ENCODE measurements around the gene SNRNP200. TPM values are rescaled to one million over a fixed set of nuclear protein-coding genes. Genes with fewer than 3 reads are reported as not detected.
A peak's percentile ranks its signal among the peaks of the same experiment; 100 is the strongest.
"Not testable (repeated sequence)": the region's sequence is repeated elsewhere in the genome, so short reads cannot be mapped to it uniquely, and the experiment has no call there.

Gene SNRNP200
- total RNA-seq, 1 experiment from 2014 or later: 115 TPM

- no peaks in the 10 kb centered on the region for H3K27me3 Mint-ChIP-seq (ENCODE audit: insufficient read depth, unreplicated experiment)
- no TSS peak for BruUV-seq (replicated peaks)
- no peak for TF ChIP-seq CTCF (IDR thresholded peaks at IDR 0.05; ENCODE audit: unreplicated experiment)
- H3K27ac Mint-ChIP-seq (ENCODE audit: low read depth, unreplicated experiment): no peak overlapping the region
- CTCF ChIA-PET: interaction anchor here (0.8 to 1.0 kb wide), 2 partner anchors 35 to 811 kb away, joined by 3 to 4 read pairs; partner anchors contain the start of gene ANKRD36
- H3K4me1 Mint-ChIP-seq (ENCODE audit: insufficient read depth, unreplicated experiment): peaks cover 25% of the 10 kb centered on the region
- no peak overlapping the region for H3K4me3 Mint-ChIP-seq (ENCODE audit: unreplicated experiment)
- H3K9me3 Mint-ChIP-seq (ENCODE audit: unreplicated experiment): no peaks in the 10 kb centered on the region
- POLR2A ChIA-PET: interaction anchor here (1.3 kb wide), 1 partner anchor 9 kb away, joined by 3 read pairs; no protein-coding TSS in a partner anchor
- H3K36me3 Mint-ChIP-seq (ENCODE audit: insufficient read depth, unreplicated experiment): peaks cover 89% of the 10 kb centered on the region
- DNase-seq (ENCODE audit: unreplicated experiment): no peak
- intact Hi-C loops (cut with micrococcal nuclease): no loop called here
Measured at GRCh38 chr2:96301865-96302264, 3.5 kb downstream of the SNRNP200 start.

GRCh38 chr2:96296925-96297324, 8.4 kb downstream of the SNRNP200 start:
- TF ChIP-seq CTCF (IDR thresholded peaks at IDR 0.05; ENCODE audit: unreplicated experiment): no peak
- intact Hi-C loops (cut with micrococcal nuclease): no loop called here
- no TSS peak for BruUV-seq (replicated peaks)
- no peaks in the 10 kb centered on the region for H3K4me1 Mint-ChIP-seq (ENCODE audit: insufficient read depth, unreplicated experiment)
- H3K9me3 Mint-ChIP-seq (ENCODE audit: unreplicated experiment): no peaks in the 10 kb centered on the region
- DNase-seq (ENCODE audit: unreplicated experiment): no peak
- H3K36me3 Mint-ChIP-seq (ENCODE audit: insufficient read depth, unreplicated experiment): peaks cover 98% of the 10 kb centered on the region
- POLR2A ChIA-PET: no interaction called here
- no peaks in the 10 kb centered on the region for H3K27me3 Mint-ChIP-seq (ENCODE audit: insufficient read depth, unreplicated experiment)
- no peak overlapping the region for H3K4me3 Mint-ChIP-seq (ENCODE audit: unreplicated experiment)
- no peak overlapping the region for H3K27ac Mint-ChIP-seq (ENCODE audit: low read depth, unreplicated experiment)
- CTCF ChIA-PET: interaction anchor here (0.7 to 1.4 kb wide), 2 partner anchors 211 to 1274 kb away, joined by 3 read pairs; no protein-coding TSS in a partner anchor

- H3K36me3 Mint-ChIP-seq (ENCODE audit: insufficient read depth, unreplicated experiment): peaks cover 93% of the 10 kb centered on the region
- H3K4me3 Mint-ChIP-seq (ENCODE audit: unreplicated experiment); BruUV-seq (replicated peaks); H3K27me3 Mint-ChIP-seq (ENCODE audit: insufficient read depth, unreplicated experiment); intact Hi-C loops (cut with micrococcal nuclease); DNase-seq (ENCODE audit: unreplicated experiment); H3K27ac Mint-ChIP-seq (ENCODE audit: low read depth, unreplicated experiment); H3K4me1 Mint-ChIP-seq (ENCODE audit: insufficient read depth, unreplicated experiment); H3K9me3 Mint-ChIP-seq (ENCODE audit: unreplicated experiment): not testable (repeated sequence)
- POLR2A ChIA-PET: interaction anchor here (1.0 to 2.7 kb wide), 3 partner anchors 11 to 37 kb away, joined by 3 to 8 read pairs (median 5); partner anchors contain the start of gene SNRNP200
- CTCF ChIA-PET: interaction anchor here (1.0 to 1.4 kb wide), 4 partner anchors 14 to 215 kb away, joined by 4 to 7 read pairs (median 4); no protein-coding TSS in a partner anchor
Measured at GRCh38 chr2:96294271-96294670, 11.1 kb downstream of the SNRNP200 start.

- H3K9me3 Mint-ChIP-seq (ENCODE audit: unreplicated experiment): no peaks in the 10 kb centered on the region
- intact Hi-C loops (cut with micrococcal nuclease): no loop called here
- H3K27ac Mint-ChIP-seq (ENCODE audit: low read depth, unreplicated experiment): no peak overlapping the region
- H3K4me3 Mint-ChIP-seq (ENCODE audit: unreplicated experiment): no peak overlapping the region
- DNase-seq (ENCODE audit: unreplicated experiment): peak; percentile 50
- TF ChIP-seq CTCF (IDR thresholded peaks at IDR 0.05; ENCODE audit: unreplicated experiment): no peak
- H3K4me1 Mint-ChIP-seq (ENCODE audit: insufficient read depth, unreplicated experiment): no peaks in the 10 kb centered on the region
- peaks cover 80% of the 10 kb centered on the region for H3K36me3 Mint-ChIP-seq (ENCODE audit: insufficient read depth, unreplicated experiment)
- POLR2A ChIA-PET: interaction anchor here (0.7 kb wide), 2 partner anchors 12 to 76 kb away, joined by 3 read pairs; no protein-coding TSS in a partner anchor
- H3K27me3 Mint-ChIP-seq (ENCODE audit: insufficient read depth, unreplicated experiment): no peaks in the 10 kb centered on the region
- CTCF ChIA-PET: no interaction called here
- BruUV-seq (replicated peaks): no TSS peak
Measured at GRCh38 chr2:96291751-96292150, 13.6 kb downstream of the SNRNP200 start.
